Measurements from ENCODE around the gene UNKL.

UNKL gene

DNA sequence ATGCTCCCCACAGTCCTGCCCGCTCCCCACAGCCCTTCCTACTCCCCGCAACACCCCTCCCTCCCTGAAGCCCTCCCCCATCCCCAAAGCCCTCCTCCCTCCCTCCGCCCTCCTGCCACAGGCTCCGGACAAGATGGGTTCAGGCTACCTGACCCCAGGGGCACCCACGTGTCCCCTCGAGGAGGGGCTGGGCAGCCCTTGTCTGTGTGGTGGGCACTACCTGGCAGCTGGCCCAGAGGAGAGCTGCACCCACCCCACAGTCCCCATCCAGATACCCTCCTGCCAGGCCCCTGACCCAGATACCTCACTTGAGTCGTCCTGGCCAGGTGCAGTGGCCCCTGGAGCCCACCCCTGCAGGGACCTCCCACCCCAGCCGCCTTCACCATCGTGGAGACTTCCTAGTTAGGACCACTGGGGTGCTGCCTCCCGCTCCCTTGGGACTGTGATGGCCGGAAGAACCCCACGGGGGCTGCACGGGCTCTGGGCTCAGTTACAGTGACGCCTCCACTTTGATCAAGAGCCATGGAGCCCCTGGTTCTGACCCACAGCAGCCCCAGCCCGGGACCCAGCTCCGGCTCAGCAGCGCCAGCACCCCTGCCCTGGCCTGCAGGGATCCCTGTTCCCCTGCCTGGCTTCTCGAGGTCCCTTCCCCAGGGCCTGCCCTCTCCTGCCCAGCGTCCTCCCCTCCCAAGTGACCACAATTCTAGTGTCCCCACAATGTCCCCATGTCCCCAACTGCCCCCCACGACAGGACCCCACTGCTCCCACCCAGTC is 17.2 kb upstream of the UNKL start:
- no peak for DNase-seq

- DNase-seq = no peak
Observed at GRCh38 chr16:1430759-1431496, 16.4 kb upstream of the UNKL start, which contains the start of gene PERCC1. Gene PERCC1 (plus strand): TSS chr16:1431078. CDS start chr16:1432594, 1,516 bp downstream.

DNA sequence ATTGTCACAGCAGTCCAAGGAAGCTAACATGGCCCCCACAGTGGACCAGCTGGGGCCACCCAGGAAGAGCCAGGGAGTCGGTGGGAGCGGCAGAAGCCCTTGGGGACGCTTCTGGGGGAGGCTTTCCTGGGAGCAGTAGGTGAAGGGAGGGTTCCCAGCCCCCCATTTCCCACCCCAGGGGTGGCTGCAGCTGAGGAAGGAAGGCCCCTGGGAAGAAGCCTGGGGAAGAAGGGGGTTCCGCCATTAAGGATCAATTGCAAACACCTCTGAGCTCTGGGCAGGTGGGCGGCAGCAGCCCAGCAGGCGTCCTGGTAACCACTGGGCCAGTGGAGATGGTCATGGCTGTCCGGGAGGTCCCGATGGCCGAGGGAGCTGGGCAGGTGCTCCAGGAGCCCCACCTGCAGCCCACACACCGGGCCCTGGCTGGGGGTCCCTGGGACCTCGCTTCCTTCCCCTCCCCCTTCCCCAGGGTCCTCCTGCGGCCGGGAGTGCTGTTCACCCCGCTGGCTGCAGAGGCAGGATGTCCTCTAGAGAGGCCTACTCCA is 15.8 kb upstream of the UNKL start:
- no peak for DNase-seq

- DNase-seq = no peak
Observed at GRCh38 chr16:1429631-1430030, 15.1 kb upstream of the UNKL start.

GRCh38 chr16:1429012-1429411 is 14.5 kb upstream of the UNKL start:
- DNase-seq = no peak

DNA sequence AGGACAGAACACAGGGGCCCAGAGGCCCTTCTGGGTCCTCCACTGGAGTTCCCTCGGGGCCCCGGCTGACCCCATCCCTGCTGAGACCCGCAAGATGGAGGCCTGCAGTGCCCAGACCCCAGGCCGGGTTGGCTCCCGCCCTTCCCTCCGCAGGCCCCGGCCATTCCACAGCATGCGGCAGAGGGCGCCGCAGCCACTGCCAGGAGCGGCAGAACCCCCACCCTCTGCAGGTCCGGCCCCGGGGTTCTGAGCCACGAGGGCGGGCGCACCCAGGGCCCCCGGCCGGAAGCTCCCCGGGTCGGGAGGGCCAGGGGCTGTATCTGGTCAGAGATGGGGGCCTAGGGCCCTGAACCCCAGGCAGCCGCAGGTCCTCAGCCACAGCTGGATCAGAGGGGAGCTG is 14.0 kb upstream of the UNKL start:
- no peak for DNase-seq

DNA sequence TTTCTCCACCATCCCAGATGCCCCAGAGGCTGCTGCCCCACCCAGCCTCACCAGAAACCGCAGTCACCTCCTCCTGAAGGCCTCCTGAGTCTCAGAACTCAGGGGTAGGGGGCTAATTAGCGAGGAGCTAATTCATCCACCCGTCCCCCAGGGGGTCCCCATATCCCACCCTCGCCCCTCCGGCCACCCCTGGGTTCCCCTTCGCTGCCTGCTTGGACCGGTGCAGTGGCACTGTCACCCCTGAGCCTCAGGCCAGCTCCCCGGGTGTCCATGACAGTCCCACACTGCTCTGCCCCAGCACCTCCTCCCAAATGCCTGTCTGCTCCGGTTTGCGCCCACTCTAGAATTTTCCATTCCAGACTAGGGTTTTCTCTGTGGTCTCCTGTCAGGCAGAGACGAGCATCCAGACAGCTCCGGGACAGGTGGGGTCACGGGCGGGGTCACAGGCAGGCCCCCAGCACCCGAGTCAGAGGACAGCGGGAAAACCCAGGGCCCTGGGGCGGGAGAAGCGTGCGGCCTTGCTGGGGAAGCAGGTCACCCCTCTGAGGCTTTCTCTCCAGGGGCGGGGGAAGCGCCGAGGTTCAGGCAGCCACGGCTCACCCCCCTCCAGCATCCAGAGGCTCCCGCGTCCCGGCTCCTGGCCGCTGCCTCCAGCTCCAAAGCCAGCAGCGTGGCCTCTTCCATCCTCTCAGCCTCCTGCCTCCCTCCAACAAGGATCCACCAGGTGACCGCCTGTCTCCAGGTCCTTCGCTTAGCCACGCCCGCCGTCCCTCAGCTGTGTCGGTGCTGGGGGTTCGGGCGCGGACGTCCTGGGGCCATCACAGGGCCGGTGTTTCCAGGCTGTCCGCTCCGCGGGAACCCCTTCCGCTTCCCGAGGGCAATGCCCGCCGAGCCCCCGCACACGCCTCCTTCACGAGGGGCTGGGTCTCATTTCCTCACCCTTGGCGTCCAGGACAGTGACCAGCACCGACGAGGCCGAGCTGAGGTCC is 13.3 kb upstream of the UNKL start:
- DNase-seq = no peak

GRCh38 chr16:1426734-1427471 is 12.4 kb upstream of the UNKL start:
- DNase-seq = no peak

DNA sequence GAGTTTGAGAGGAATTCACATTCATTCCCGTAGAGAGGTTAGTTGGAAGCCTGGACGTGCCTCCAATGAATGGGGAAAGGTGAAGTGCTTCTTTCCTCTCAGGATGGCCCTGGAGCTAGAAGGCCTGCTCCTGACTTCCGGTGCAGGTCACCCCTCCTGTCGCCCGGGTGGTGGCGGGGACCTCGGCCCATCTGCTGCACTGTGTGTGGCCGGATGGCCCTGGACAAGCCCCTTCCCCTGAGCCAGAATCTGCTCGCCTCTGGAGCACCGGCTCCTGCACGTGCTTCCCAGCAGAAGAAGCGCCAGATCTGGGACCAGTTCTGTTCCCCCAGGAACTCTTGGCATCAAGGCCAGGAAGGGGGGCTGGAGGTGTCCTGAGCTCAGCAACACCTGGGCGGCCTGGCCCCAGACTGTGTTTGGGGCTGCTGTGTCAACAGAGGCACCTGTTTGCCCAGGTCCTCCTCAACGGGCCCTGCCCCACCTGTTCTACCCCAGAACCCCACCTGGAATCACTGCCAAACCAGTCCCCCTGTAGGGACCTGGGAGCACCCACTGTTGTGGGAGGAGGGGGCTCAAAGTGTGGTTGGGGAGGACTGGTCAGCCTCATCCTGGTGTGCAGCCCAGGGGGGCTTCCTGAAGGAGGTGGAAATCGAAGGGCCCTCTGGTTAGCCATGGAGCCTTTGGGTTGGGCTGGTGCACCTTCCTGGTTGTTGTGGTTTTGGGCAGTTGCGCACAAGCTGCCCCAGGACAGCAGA is 11.3 kb upstream of the UNKL start:
- no peak for DNase-seq

DNA sequence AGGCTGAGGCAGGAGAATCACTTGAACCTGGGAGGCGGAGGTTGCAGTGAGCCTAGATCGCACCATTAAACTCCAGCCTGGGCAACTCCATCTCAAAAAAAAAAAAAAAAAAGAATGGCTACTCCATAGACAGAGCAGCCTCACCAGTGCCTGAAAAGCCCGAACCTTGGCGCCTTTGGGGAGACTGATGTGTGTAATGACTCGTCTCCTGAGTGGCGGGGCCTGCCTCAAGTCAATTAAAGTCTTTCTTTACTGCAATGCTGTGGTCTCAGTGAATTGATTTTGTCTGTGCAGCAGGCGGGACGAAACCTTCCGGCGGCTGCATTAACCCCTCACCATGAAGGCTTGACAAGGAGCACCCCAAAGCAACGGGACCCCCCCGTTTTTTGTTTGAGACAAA is 9.5 kb upstream of the UNKL start:
- DNase-seq = no peak

- no peak for DNase-seq
Observed at GRCh38 chr16:1422076-1422475, 7.6 kb upstream of the UNKL start.

DNA sequence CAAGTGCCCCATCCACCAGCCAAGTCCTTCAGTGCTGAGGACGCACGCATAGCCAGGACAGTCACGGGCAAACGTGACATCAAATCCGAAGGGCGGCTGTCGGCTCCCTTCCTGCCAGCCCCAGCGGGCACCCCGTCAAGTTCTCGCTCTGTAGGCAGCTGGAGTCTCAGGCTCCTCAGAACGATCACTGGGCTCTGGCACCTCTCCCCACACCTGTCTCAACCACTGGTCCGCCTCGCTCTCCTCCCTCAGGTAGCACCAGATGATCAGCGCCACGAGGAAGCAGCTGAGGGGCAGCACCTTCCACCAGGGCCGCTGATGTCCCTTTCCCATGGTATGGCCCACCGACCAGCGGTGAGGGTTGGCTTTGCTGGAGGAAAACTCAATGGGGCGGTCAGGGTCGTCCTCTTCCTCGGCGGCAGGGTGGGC is 5.6 kb upstream of the UNKL start:
- no peak for DNase-seq

- DNase-seq = no peak
Observed at GRCh38 chr16:1416521-1416941, 2.0 kb upstream of the UNKL start.

DNA sequence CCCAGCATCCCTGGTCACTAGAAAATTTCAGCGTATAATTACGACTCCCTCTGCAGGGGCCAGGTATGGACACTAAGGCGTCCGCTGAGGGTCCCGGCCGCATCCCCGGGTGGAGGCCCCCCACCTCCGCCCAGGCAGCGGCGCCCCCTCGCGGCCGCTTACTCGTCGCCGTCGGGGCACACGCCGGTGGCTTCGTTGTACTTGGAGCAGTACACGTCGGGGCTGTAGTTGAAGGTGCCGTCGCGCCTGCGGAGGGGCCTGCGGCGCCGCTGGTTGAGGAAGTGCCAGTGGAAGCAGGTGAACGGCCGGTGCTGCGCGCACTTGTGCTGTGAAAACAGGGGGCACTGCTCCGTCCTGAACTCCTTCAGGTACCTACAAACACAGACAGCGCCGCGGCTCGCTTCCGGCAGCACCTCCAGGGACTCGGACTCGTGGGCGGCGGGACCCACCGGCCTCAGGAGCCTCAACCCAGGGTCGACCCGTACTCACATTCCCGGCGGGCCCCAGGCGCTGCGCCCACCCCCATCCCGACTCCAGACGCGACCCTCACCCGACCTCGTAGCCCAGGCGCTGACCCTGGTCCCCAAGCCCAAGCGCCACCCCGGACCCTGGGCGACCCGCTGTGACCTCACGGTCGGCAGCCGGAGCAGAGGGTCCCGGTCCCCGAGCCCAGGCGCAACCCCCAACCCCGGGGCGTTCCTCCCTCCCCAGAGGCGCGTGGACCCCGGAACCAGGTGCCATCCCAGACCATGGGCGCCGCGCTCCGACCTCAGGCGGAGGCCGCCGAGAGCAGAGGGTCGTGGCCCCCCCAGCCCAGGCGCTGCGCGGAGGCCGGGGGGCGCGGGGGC is 596 bp downstream of the UNKL start:
- DNase-seq = peak; percentile 51

DNA sequence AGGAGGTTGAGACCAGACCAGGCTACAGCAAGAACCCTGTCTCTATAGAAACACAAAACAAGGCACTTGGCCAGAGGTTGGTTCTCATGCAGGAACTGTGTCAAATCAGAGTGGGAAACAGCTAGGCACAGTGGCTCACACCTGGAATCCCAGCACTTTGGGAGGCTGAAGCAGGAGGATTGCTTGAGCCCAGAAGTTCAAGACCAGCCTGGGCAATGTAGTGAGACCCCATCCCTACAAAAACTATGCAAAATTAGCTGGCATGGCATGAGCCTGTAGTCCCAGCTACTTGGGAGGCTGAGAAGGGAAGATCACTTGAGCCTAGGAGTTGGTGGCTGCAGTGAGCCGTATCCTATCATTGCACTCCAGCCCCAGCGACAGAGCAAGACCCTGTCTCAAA is 1.7 kb downstream of the UNKL start:
- no peak for DNase-seq

- peak; percentile 96 for DNase-seq
Observed at GRCh38 chr16:1408171-1408837, 6.2 kb downstream of the UNKL start.

GRCh38 chr16:1407753-1408152 is 6.8 kb downstream of the UNKL start:
- DNase-seq = no peak

- DNase-seq = no peak
Observed at GRCh38 chr16:1403733-1404132, 10.8 kb downstream of the UNKL start.

DNA sequence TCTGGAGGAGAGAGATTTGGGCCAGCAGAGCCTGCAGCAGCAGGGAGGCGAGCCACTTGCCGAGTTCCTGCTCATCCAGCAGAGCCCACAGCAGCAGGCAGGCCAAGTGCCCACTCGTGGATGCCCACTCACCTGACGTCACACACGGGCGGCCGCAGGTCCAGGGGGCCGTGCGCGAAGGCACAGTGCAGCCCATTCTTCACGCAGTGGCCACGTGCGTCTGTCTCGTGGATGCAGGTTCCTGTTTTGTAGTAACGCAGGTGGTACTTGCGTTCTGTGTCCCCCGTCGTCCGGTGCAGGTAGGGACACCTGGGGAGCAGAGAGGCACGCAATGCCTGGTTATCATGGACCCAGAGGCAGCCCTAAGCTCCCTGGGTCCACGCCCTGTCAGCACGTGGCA is 11.5 kb downstream of the UNKL start:
- DNase-seq = no peak

DNA sequence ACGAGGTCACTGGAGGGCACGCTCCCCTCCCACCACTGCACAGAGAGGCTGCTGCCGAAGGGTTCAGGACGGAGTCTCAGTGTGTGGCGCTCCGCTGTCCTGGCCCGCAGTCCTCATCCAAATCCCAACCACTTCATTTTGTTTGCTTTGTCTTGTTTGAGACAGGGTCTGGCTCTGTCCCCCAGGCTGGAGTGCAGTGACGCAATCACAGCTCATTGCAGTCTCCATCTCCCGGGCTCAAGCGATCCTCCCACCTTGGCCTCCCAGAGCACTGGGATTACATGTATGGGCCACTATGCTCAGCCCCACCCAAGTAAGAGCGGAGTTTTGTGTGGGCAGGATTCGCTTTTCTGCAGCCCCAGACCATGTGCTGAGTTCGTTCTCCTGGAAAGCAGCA is 12.7 kb downstream of the UNKL start:
- no peak for DNase-seq

All from T-helper 9 cell (primary cell).